Heart right ventricle (tissue), 16 donors: ENCODE results near the gene IFNA14. TPM values are rescaled to one million over a fixed set of nuclear protein-coding genes. Genes with fewer than 3 reads are reported as not detected.
A peak's percentile ranks its signal among the peaks of the same experiment; 100 is the strongest.
"Not testable (repeated sequence)": the region's sequence is repeated elsewhere in the genome, so short reads cannot be mapped to it uniquely, and the experiment has no call there.

Experiments
- ATAC-seq, 8 donors: fragments of 200-7000 bp; cut with Tn5 transposase; one replicate each; pipeline ENCODE4 v1.9.1; 2020; ENCODE audit warnings: mild to moderate bottlenecking in 8 of 8, moderate library complexity in 8 of 8, moderate number of reproducible peaks in 1 of 8
- DNase-seq, 2 donors: peaks; one replicate each; pipeline ENCODE4 v3.0.0-alpha.2; 2020
- H3K27ac ChIP-seq, 10 donors: fragments of 200-600 bp; sonication (generic) in 2 of 10; one replicate each; pipeline versions ENCODE4 v1.5.0 to v1.8.0; 2020 to 2022; ENCODE audit warnings: mild to moderate bottlenecking in 3 of 10
- H3K27me3 ChIP-seq, 7 donors: fragments of 200-600 bp; one replicate each; pipeline ENCODE4 v1.8.0; 2021 to 2022; ENCODE audit warnings: mild to moderate bottlenecking in 2 of 7
- H3K36me3 ChIP-seq, 9 donors: fragments of 200-600 bp; sonication (generic) in 1 of 9; one replicate each; pipeline versions ENCODE4 v1.5.0 to v1.8.0; 2020 to 2022; ENCODE audit warnings: mild to moderate bottlenecking in 2 of 9
- H3K4me1 ChIP-seq, 9 donors: fragments of 200-600 bp; sonication (generic) in 1 of 9; one replicate each; pipeline versions ENCODE4 v1.5.0 to v1.8.0; 2020 to 2022; ENCODE audit warnings: mild to moderate bottlenecking in 4 of 9
- H3K4me3 ChIP-seq, 10 donors: fragments of 200-600 bp; sonication (generic) in 2 of 10; one replicate each; pipeline versions ENCODE4 v1.5.0 to v1.8.0; 2020 to 2022; ENCODE audit warnings: mild to moderate bottlenecking in 7 of 10, moderate library complexity in 2 of 10
- H3K9me3 ChIP-seq, 11 donors: fragments of 200-600 bp in 10 of 11; sonication (generic) in 2 of 11; one replicate each; pipeline versions ENCODE4 v1.5.0 to v1.8.0; 2013 to 2022; ENCODE audit warnings: mild to moderate bottlenecking in 2 of 11, control low read depth in 1 of 11, moderate library complexity in 1 of 11
- WGBS, 2 donors: extraction: QIAGEN DNeasy Blood & Tissue Kit; methylation state at CpG; one replicate each; pipeline ENCODE4 v1.1.7; 2013; ENCODE audit warnings: inconsistent platforms in 1 of 2; 5-methylcytosine and 5-hydroxymethylcytosine counted together
- intact Hi-C, 10 donors: fragments of 100-400 bp; cut with DNase I; formaldehyde crosslinking; loops; one replicate each; pipeline versions ENCODE4 v1.11.1 to v1.14.2; 2022
- polyA plus RNA-seq, 2 donors: library from polyadenylated mRNA; stranded (reverse); fragments of 200-250 nt; gene quantifications; one replicate each; pipeline ENCODE4 v1.2.3, GENCODE V29; 2013
- total RNA-seq, 10 donors: library from RNA; stranded (reverse); fragmentation: NEBNext Ultra II Directional in 3 of 10; extraction: Animal tissue kit (Norgen Biotek cat#: 25700) in 3 of 10; gene quantifications; one replicate each; pipeline versions ENCODE4 v1.2.1 to v1.2.4, GENCODE V29; 2021 to 2023
- TF ChIP-seq, protein P1 (sequence below), 9 donors: fragments of 200-600 bp; sonication (generic) in 2 of 9; IDR thresholded peaks; one replicate each; pipeline versions ENCODE4 v1.5.0 to v1.8.0; 2021 to 2022; ENCODE audit warnings: antibody characterized with exemption in 9 of 9, mild to moderate bottlenecking in 5 of 9, moderate library complexity in 1 of 9
- donor health status: Arrhythmogenic right ventricular cardiomyopathy.
- donor health status: ischemic (EF 13 %, LVEDD 7.1; RV severe dilation, severe dysfunction).
- donor health status: healthy with polysubstance abuse.
- donor health status: DM: no; HTN: yes; CAD: no.
- donor health status: DM: no; HTN: no; CAD: no.
- donor health status: ischemic (EF 25% LVEDD 6.9; RV normal size, moderate dysfunction).
- donor health status: ischemic (EF 25% LVEDD 5.7; RV mildly dilated, moderate dysfunction).
- donor health status: healthy.
- donor health status: DM: yes; HTN: yes; CAD: no.
- donor health status: Ischemic cardiomyopathy.
- donor health status: ischemic (EF 35%, LVEDD 5.7; RV mildly dilated, moderate dysfunction).
- donor health status: nonischemic (EF 11% LVEDD 7.7; RV severe dilation, severe dysfunction).
- donor health status: DM: yes; HTN: yes; CAD: no.
- donor health status: PGD.
- donor health status: ischemic (EF 29% LVEDD 5.4; RV normal size, mild dysfunction).
- donor health status: nonischemic (EF 23%, LVEDD 6.1; RV moderate dilation, normal function).

The IFNA14 gene
- total and polyA plus RNA-seq, 12 donors = not detected

DNA sequence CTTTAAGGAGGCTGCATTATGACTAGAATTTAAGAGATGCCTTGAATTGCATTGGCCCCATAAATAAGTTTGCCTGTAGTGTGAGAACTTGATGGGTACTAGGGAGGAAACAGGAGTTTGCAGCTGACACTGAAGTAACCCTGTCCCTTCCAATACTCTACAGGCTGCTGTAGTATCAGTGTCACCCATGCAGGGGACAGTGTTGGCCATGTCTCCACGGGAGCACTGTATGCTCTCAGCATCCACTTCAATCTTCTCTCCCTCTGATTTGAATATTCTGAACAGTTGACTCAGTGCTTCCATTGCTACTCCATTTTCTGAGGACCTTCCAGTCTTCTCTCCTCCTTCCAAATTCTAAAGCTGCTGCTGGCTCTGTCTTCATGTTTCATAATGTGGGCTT, 11.4 kb upstream of the IFNA14 start:
- ATAC-seq (no peak), DNase-seq (no peak)
- TF ChIP-seq, protein P1, sequence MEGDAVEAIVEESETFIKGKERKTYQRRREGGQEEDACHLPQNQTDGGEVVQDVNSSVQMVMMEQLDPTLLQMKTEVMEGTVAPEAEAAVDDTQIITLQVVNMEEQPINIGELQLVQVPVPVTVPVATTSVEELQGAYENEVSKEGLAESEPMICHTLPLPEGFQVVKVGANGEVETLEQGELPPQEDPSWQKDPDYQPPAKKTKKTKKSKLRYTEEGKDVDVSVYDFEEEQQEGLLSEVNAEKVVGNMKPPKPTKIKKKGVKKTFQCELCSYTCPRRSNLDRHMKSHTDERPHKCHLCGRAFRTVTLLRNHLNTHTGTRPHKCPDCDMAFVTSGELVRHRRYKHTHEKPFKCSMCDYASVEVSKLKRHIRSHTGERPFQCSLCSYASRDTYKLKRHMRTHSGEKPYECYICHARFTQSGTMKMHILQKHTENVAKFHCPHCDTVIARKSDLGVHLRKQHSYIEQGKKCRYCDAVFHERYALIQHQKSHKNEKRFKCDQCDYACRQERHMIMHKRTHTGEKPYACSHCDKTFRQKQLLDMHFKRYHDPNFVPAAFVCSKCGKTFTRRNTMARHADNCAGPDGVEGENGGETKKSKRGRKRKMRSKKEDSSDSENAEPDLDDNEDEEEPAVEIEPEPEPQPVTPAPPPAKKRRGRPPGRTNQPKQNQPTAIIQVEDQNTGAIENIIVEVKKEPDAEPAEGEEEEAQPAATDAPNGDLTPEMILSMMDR (IDR thresholded peaks at IDR 0.05) = no peak
- no peaks in the 10 kb centered on the region for H3K9me3 ChIP-seq
- no peak overlapping the region for H3K4me3 ChIP-seq
- H3K27ac ChIP-seq = no peak overlapping the region
- no peaks in the 10 kb centered on the region for H3K36me3 ChIP-seq
- intact Hi-C loops = loop anchor here in 2 of 10 donors (5.0 to 10.0 kb wide), 2 partner anchors 534 to 536 kb away; no protein-coding TSS in a partner anchor
- H3K27me3 ChIP-seq = peaks cover 0 to 49% (median 7%) of the 10 kb centered on the region in 7 donors
- H3K4me1 ChIP-seq = peaks cover 0 to 20% (median 4%) of the 10 kb centered on the region in 9 donors
- WGBS, 2 donors = 35 to 38% methylated on average over 1 of the region's 1 CpG

DNA sequence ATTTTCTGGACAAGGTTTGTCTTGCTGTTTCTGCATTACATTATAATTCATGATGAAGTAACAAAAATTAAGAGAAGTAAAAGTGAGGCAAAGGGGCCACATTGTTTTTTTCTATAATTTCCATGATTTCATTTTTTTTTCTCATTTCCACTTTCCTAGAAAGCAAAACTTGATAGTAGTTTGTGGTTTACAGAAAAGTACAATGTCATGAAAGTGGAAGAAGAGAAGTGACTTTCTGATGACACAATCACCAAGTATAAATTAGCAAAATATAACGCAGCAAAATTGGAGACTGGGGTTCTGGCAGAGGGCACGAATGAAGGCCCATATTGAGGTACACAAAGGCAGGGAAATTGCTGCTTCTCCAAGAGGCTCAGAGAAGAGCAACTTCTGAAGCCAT, 5.0 kb upstream of the IFNA14 start:
- intact Hi-C loops = no loop called here
- TF ChIP-seq, protein P1 (IDR thresholded peaks at IDR 0.05) = no peak

DNA sequence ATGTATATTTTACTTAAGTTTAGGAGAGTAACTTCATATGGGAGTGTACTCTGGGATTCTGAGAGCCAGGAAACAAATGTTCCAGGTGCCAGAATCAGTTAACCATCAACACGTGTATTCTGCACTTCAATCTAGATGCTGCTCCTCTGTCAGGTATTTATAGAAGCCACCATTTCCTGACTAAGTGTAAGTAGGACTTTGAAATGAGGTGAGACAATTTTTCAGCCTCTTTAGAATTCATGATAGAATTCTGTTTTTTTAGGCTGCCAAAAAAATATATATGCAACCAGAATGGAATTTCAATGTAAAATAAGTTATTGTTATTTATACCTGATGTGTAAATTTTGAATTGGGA, 3.5 kb downstream of the IFNA14 start:
- H3K4me3 ChIP-seq, H3K36me3 ChIP-seq, H3K27ac ChIP-seq, DNase-seq, ATAC-seq, H3K4me1 ChIP-seq, H3K9me3 ChIP-seq: not testable (repeated sequence)
- H3K27me3 ChIP-seq = peaks cover 0 to 23% (median 9%) of the 10 kb centered on the region in 7 donors
- intact Hi-C loops = loop anchor here in 2 of 10 donors (10.0 kb wide), 2 partner anchors 548 to 558 kb away; no protein-coding TSS in a partner anchor
- WGBS, 2 donors = 8 to 23% methylated on average over 1 of the region's 1 CpG

More for the DNA sequence above, 5.0 kb upstream of the IFNA14 start:
- Histone ChIP-seq H3K4me3 (no peak overlapping the region), H3K36me3 (no peaks in the 10 kb centered on the region), H3K27ac (no peak overlapping the region), H3K27me3 (peaks cover 0 to 70% (median 30%) of the 10 kb centered on the region in 7 donors), H3K9me3 (peaks cover 0 to 2% (median 0%) of the 10 kb centered on the region in 11 donors), H3K4me1 (peaks cover 0 to 8% (median 0%) of the 10 kb centered on the region in 9 donors)
- ATAC-seq (no peak), DNase-seq (no peak)
- 61 to 62% methylated on average over 2 of the region's 2 CpGs for WGBS, 2 donors

DNA sequence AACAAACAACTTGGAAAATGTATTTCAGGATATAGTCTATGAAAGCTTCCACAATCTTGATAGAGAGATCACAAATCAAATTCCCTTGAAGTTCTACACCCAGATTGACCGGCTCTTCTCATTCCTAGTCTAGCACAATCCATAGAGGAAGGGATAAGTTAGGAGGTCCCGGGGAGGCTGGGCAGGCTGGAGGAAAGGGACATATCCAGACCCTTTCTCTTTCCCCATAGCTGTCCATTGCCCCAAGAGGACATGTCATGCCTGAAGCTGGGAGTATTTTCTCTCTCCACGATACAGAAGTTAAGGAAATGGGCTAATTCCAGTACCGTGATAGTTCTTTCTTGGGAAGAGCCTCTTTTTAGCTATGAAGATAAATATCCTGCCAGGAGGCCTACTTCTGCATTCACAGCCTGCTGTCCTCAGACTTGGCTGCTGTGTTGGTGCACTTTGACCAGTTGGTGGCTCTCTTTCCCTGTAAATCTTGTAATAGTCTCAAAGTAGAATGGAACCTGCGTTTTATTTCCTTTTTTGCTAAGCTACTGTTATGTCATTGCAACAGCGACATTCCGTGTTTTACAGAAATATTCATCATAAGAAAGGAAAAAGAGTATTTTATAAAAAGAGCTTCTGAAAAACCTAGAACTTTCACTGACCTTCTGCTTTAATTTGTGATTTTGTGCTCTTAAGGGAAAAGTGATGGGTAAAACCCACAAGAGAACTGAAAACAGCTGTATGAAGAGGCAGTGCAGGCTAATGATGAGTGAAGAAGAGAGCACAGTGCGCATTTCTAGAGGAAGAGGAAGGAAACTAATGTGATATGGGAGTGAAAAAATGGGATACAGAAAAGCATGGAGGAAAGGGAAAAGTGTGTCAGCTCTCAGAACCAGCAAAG, 4.1 kb downstream of the IFNA14 start:
- TF ChIP-seq, protein P1 (IDR thresholded peaks at IDR 0.05) = peak in 8 of 9 donors; percentile 8 to 65 (median 50)
- not testable (repeated sequence) for H3K27ac ChIP-seq, H3K4me3 ChIP-seq, H3K4me1 ChIP-seq, H3K9me3 ChIP-seq, H3K36me3 ChIP-seq
- 30 to 33% methylated on average over 8 of the region's 8 CpGs for WGBS, 2 donors
- H3K27me3 ChIP-seq = peaks cover 0 to 18% (median 9%) of the 10 kb centered on the region in 7 donors
- peak in 1 of 2 donors; percentile 20 for DNase-seq
- intact Hi-C loops = loop anchor here in 2 of 10 donors (10.0 kb wide), 2 partner anchors 549 to 559 kb away; no protein-coding TSS in a partner anchor
- ATAC-seq = peak in 6 of 8 donors; percentile 38 to 76 (median 60)
